NCI-H1436 treated with DMSO at 0.1 percent for 48 hours (cell line): ENCODE measurements around the gene PIP4K2B.
A peak's percentile ranks its signal among the peaks of the same experiment; 100 is the strongest.
"Not testable (repeated sequence)": the region's sequence is repeated elsewhere in the genome, so short reads cannot be mapped to it uniquely, and the experiment has no call there.

ENCODE experiments used
- DNase-seq: peaks from one replicate; lab custom pipeline; 2025; lab: John Stamatoyannopoulos, UW

Gene PIP4K2B

GRCh38 chr17:38799501-38800236, at the start of gene PIP4K2B:
Gene PIP4K2B (minus strand): TSS chr17:38799556. CDS start chr17:38799424, 132 bp downstream.
- peak; percentile 92 for DNase-seq

- no peak for DNase-seq
Measured at GRCh38 chr17:38848557-38848891, 49.2 kb upstream of the PIP4K2B start.

GRCh38 chr17:38844261-38844757, 45.0 kb upstream of the PIP4K2B start:
- DNase-seq, result no peak

GRCh38 chr17:38825762-38826247, 26.4 kb upstream of the PIP4K2B start:
- no peak for DNase-seq

- DNase-seq, result peak; percentile 80
Measured at GRCh38 chr17:38824899-38825761, 25.8 kb upstream of the PIP4K2B start, which contains the start of gene CWC25. Gene CWC25 (minus strand): TSS chr17:38825321. CDS start chr17:38825183, 138 bp downstream.

GRCh38 chr17:38815576-38816193, 16.3 kb upstream of the PIP4K2B start:
- no peak for DNase-seq

GRCh38 chr17:38809828-38810227, 10.5 kb upstream of the PIP4K2B start:
- DNase-seq, result no peak

GRCh38 chr17:38800237-38800760, 943 bp upstream of the PIP4K2B start:
- DNase-seq, result no peak

GRCh38 chr17:38798614-38799500, 499 bp downstream of the PIP4K2B start:
- DNase-seq, result no peak

GRCh38 chr17:38797828-38798227, 1.5 kb downstream of the PIP4K2B start:
- no peak for DNase-seq

GRCh38 chr17:38797158-38797490, 2.2 kb downstream of the PIP4K2B start:
- no peak for DNase-seq

GRCh38 chr17:38796451-38797157, 2.8 kb downstream of the PIP4K2B start:
- DNase-seq, result no peak

- DNase-seq, result no peak
Measured at GRCh38 chr17:38794221-38794620, 5.1 kb downstream of the PIP4K2B start.

- DNase-seq, result no peak
Measured at GRCh38 chr17:38791162-38791561, 8.2 kb downstream of the PIP4K2B start.

GRCh38 chr17:38790148-38790707, 9.1 kb downstream of the PIP4K2B start:
- DNase-seq, result not testable (repeated sequence)

GRCh38 chr17:38789185-38789584, 10.2 kb downstream of the PIP4K2B start:
- no peak for DNase-seq

GRCh38 chr17:38787999-38788398, 11.4 kb downstream of the PIP4K2B start:
- DNase-seq, result not testable (repeated sequence)

- DNase-seq, result no peak
Measured at GRCh38 chr17:38786372-38786771, 13.0 kb downstream of the PIP4K2B start.

- no peak for DNase-seq
Measured at GRCh38 chr17:38783227-38783626, 16.1 kb downstream of the PIP4K2B start.
